ENCODE data around the gene CERS2. TPM values are rescaled to one million over a fixed set of nuclear protein-coding genes. Genes with fewer than 3 reads are reported as not detected.
A peak's percentile ranks its signal among the peaks of the same experiment; 100 is the strongest.

Gene CERS2
- total and polyA plus RNA-seq, 2 of the 13 experiments (the other 11 are each of a cell fraction or from before 2014, with no cell fraction given), result 269 to 298 TPM

- TF ChIP-seq, protein P1, sequence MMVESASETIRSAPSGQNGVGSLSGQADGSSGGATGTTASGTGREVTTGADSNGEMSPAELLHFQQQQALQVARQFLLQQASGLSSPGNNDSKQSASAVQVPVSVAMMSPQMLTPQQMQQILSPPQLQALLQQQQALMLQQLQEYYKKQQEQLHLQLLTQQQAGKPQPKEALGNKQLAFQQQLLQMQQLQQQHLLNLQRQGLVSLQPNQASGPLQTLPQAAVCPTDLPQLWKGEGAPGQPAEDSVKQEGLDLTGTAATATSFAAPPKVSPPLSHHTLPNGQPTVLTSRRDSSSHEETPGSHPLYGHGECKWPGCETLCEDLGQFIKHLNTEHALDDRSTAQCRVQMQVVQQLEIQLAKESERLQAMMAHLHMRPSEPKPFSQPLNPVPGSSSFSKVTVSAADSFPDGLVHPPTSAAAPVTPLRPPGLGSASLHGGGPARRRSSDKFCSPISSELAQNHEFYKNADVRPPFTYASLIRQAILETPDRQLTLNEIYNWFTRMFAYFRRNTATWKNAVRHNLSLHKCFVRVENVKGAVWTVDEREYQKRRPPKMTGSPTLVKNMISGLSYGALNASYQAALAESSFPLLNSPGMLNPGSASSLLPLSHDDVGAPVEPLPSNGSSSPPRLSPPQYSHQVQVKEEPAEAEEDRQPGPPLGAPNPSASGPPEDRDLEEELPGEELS (CRISPR knock-in tag; IDR thresholded peaks at IDR 0.05), result peak; percentile 70
- TF ChIP-seq ZHX2 (IDR thresholded peaks at IDR 0.05; ENCODE audit: low read depth) (peak; percentile 64; the same call in 1 of the 2 replicates), ZHX2 (CRISPR knock-in tag; IDR thresholded peaks at IDR 0.05; ENCODE audit: borderline replicate concordance) (0 out of 2 replicates have a peak, but pooled peaks have one; percentile 39), U2AF1 (optimal IDR thresholded peaks at IDR 0.05; ENCODE audit: low read depth, low read length) (peak; percentile 70), KLF15 (CRISPR knock-in tag; IDR thresholded peaks at IDR 0.05; ENCODE audit: borderline replicate concordance) (no peak), MYC (CRISPR knock-in tag; IDR thresholded peaks at IDR 0.05; ENCODE audit: borderline replicate concordance) (peak; percentile 76; the same call in 1 of the 2 replicates), ZNF160 (CRISPR knock-in tag; IDR thresholded peaks at IDR 0.05) (no peak), ZNF317 (CRISPR knock-in tag; IDR thresholded peaks at IDR 0.05) (0 out of 2 replicates have a peak, but pooled peaks have one; percentile 37), POGZ (CRISPR knock-in tag; IDR thresholded peaks at IDR 0.05) (peak; percentile 25; the same call in 1 of the 2 replicates)
- TF ChIP-seq, protein P2, sequence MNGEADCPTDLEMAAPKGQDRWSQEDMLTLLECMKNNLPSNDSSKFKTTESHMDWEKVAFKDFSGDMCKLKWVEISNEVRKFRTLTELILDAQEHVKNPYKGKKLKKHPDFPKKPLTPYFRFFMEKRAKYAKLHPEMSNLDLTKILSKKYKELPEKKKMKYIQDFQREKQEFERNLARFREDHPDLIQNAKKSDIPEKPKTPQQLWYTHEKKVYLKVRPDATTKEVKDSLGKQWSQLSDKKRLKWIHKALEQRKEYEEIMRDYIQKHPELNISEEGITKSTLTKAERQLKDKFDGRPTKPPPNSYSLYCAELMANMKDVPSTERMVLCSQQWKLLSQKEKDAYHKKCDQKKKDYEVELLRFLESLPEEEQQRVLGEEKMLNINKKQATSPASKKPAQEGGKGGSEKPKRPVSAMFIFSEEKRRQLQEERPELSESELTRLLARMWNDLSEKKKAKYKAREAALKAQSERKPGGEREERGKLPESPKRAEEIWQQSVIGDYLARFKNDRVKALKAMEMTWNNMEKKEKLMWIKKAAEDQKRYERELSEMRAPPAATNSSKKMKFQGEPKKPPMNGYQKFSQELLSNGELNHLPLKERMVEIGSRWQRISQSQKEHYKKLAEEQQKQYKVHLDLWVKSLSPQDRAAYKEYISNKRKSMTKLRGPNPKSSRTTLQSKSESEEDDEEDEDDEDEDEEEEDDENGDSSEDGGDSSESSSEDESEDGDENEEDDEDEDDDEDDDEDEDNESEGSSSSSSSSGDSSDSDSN (CRISPR knock-in tag; IDR thresholded peaks at IDR 0.05), result peak; percentile 70
- TF ChIP-seq, protein P3, sequence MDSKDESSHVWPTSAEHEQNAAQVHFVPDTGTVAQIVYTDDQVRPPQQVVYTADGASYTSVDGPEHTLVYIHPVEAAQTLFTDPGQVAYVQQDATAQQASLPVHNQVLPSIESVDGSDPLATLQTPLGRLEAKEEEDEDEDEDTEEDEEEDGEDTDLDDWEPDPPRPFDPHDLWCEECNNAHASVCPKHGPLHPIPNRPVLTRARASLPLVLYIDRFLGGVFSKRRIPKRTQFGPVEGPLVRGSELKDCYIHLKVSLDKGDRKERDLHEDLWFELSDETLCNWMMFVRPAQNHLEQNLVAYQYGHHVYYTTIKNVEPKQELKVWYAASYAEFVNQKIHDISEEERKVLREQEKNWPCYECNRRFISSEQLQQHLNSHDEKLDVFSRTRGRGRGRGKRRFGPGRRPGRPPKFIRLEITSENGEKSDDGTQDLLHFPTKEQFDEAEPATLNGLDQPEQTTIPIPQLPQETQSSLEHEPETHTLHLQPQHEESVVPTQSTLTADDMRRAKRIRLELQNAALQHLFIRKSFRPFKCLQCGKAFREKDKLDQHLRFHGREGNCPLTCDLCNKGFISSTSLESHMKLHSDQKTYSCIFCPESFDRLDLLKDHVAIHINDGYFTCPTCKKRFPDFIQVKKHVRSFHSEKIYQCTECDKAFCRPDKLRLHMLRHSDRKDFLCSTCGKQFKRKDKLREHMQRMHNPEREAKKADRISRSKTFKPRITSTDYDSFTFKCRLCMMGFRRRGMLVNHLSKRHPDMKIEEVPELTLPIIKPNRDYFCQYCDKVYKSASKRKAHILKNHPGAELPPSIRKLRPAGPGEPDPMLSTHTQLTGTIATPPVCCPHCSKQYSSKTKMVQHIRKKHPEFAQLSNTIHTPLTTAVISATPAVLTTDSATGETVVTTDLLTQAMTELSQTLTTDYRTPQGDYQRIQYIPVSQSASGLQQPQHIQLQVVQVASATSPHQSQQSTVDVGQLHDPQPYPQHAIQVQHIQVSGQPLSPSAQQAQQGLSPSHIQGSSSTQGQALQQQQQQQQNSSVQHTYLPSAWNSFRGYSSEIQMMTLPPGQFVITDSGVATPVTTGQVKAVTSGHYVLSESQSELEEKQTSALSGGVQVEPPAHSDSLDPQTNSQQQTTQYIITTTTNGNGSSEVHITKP (CRISPR knock-in tag; IDR thresholded peaks at IDR 0.05; ENCODE audit: low read depth), result no peak; the same call in 1 of the 2 replicates
These were observed 33.9 kb upstream of the CERS2 start, which contains the start of gene PRUNE1 (continued) for GRCh38 chr1:151008244-151009205.
